ENCODE measurements around the gene IL24. TPM values are rescaled to one million over a fixed set of nuclear protein-coding genes. Genes with fewer than 3 reads are reported as not detected.
A peak's percentile ranks its signal among the peaks of the same experiment; 100 is the strongest.

The IL24 gene
- total and polyA plus RNA-seq, 12 donors, result not detected

- 76 to 81% (median 80%) methylated on average over 10 of the region's 10 CpGs for WGBS, 4 donors
- no peaks in the 10 kb centered on the region for H3K9me3 ChIP-seq (replicated peaks in 1 of 3)
- H3K4me1 ChIP-seq (replicated peaks in 1 of 2), result peaks cover 6 to 9% of the 10 kb centered on the region in 2 donors
- peaks cover 3% of the 10 kb centered on the region for H3K27me3 ChIP-seq
- DNase-seq, result no peak
- intact Hi-C loops (cut with DNase I), result loop anchor here in 1 of 2 donors (10.0 kb wide), 1 partner anchor 170 kb away; no protein-coding TSS in a partner anchor
- H3K4me3 ChIP-seq, result no peak overlapping the region
- H3K27ac ChIP-seq, result no peak overlapping the region
- TF ChIP-seq POLR2A (IDR thresholded peaks at IDR 0.05) (no peak), CTCF (IDR thresholded peaks at IDR 0.05) (no peak)
- H3K36me3 ChIP-seq (replicated peaks in 1 of 2), result no peaks in the 10 kb centered on the region
Observed at GRCh38 chr1:206904423-206905142, 7.3 kb downstream of the IL24 start.

- peaks cover 9 to 15% of the 10 kb centered on the region in 2 donors for H3K4me1 ChIP-seq (replicated peaks in 1 of 2)
- WGBS, 4 donors, result 70 to 76% (median 75%) methylated on average over 4 of the region's 4 CpGs
- no peaks in the 10 kb centered on the region for H3K9me3 ChIP-seq (replicated peaks in 1 of 3)
- no peak for DNase-seq
- intact Hi-C loops (cut with DNase I), result loop anchor here in 1 of 2 donors (10.0 kb wide), 1 partner anchor 171 kb away; no protein-coding TSS in a partner anchor
- no peak overlapping the region for H3K4me3 ChIP-seq
- TF ChIP-seq POLR2A (IDR thresholded peaks at IDR 0.05), result no peak
- TF ChIP-seq CTCF (IDR thresholded peaks at IDR 0.05), result no peak
- no peak overlapping the region for H3K27ac ChIP-seq
- H3K36me3 ChIP-seq (replicated peaks in 1 of 2), result no peaks in the 10 kb centered on the region
- peaks cover 3% of the 10 kb centered on the region for H3K27me3 ChIP-seq
Observed at GRCh38 chr1:206905295-206906164, 8.3 kb downstream of the IL24 start.

GRCh38 chr1:206907304-206907991 lies 10.2 kb downstream of the IL24 start:
- peaks cover 3% of the 10 kb centered on the region for H3K27me3 ChIP-seq
- intact Hi-C loops (cut with DNase I), result loop anchor here in 1 of 2 donors (10.0 kb wide), 1 partner anchor 173 kb away; no protein-coding TSS in a partner anchor
- 75 to 84% (median 78%) methylated on average over 14 to 23 of the region's 23 CpGs for WGBS, 4 donors
- no peaks in the 10 kb centered on the region for H3K36me3 ChIP-seq (replicated peaks in 1 of 2)
- H3K4me3 ChIP-seq, result no peak overlapping the region
- H3K9me3 ChIP-seq (replicated peaks in 1 of 3), result no peaks in the 10 kb centered on the region
- H3K27ac ChIP-seq, result no peak overlapping the region
- DNase-seq, result peak in 4 of 7 donors; percentile 37 to 61 (median 53)
- H3K4me1 ChIP-seq (replicated peaks in 1 of 2), result peaks cover 9 to 15% of the 10 kb centered on the region in 2 donors
- TF ChIP-seq POLR2A (IDR thresholded peaks at IDR 0.05) (no peak), CTCF (IDR thresholded peaks at IDR 0.05) (peak in 1 of 6 experiments; percentile 33)
